Upper lobe of left lung (tissue), 4 donors: ENCODE results near the gene MAPKBP1.

Experiments
- CTCF ChIP-seq, 6 experiments: fragments of 450-650 bp in 4 of 6; fragments of 200-600 bp in 2 of 6; sonication (generic) in 2 of 6; IDR thresholded peaks; one replicate each; pipeline ENCODE4 v1.5.1; 2016 to 2019; ENCODE audit warnings: antibody characterized with exemption in 6 of 6
- EP300 ChIP-seq, 4 donors: sonication (generic); formaldehyde crosslinking; IDR thresholded peaks; one replicate each; pipeline ENCODE4 v1.5.1; 2017; ENCODE audit warnings: antibody characterized with exemption in 4 of 4, control low read depth in 2 of 4
- POLR2A ChIP-seq, 4 donors: fragments of 450-650 bp; IDR thresholded peaks; one replicate each; pipeline ENCODE4 v1.5.1; 2016 to 2017; ENCODE audit warnings: antibody characterized with exemption in 4 of 4, mild to moderate bottlenecking in 2 of 4
- POLR2AphosphoS5 ChIP-seq, 2 donors: sonication (generic); formaldehyde crosslinking; IDR thresholded peaks; one replicate each; pipeline ENCODE4 v1.5.1; 2017; ENCODE audit warnings: antibody characterized with exemption in 2 of 2

GRCh38 chr15:41816788-41817187, 42.5 kb downstream of the MAPKBP1 start:
- TF ChIP-seq CTCF (IDR thresholded peaks at IDR 0.05) (no peak), POLR2A (IDR thresholded peaks at IDR 0.05) (no peak), POLR2AphosphoS5 (IDR thresholded peaks at IDR 0.05) (no peak), EP300 (IDR thresholded peaks at IDR 0.05) (no peak)
